H9 (cell line): ENCODE data around the gene RNF130. TPM values are rescaled to one million over a fixed set of nuclear protein-coding genes. Genes with fewer than 3 reads are reported as not detected.

ENCODE experiments used
- DNase-seq: peaks from one replicate; pipeline ENCODE4 v3.0.0-alpha.2; 2017
- H2AFZ ChIP-seq: one replicate; pipeline ENCODE4 v1.6.1; 2013; ENCODE audit warnings: mild to moderate bottlenecking, low read length, control low read depth, moderate library complexity
- H2AK5ac ChIP-seq: 2 replicates; pipeline ENCODE4 v1.6.1; 2013; ENCODE audit warnings: low read length, control low read depth, mixed read lengths; ENCODE audit not compliant: insufficient read length
- H2BK120ac ChIP-seq: one replicate; pipeline ENCODE4 v1.6.1; 2013; ENCODE audit warnings: low read depth, mild to moderate bottlenecking, low read length, control low read depth, inconsistent platforms; ENCODE audit not compliant: poor library complexity, severe bottlenecking
- H2BK12ac ChIP-seq: 2 replicates; pipeline ENCODE4 v1.6.1; 2013; ENCODE audit warnings: low read length, control low read depth, mixed read lengths, low read depth; ENCODE audit not compliant: insufficient read length
- H2BK15ac ChIP-seq: 2 replicates; pipeline ENCODE4 v1.6.1; 2013; ENCODE audit warnings: low read depth, low read length, control low read depth
- H2BK20ac ChIP-seq: one replicate; pipeline ENCODE4 v1.6.1; 2013; ENCODE audit warnings: low read depth, mild to moderate bottlenecking, low read length, control low read depth, inconsistent platforms; ENCODE audit not compliant: poor library complexity, severe bottlenecking
- H2BK5ac ChIP-seq: 2 replicates; pipeline ENCODE4 v1.6.1; 2013; ENCODE audit warnings: low read length, control low read depth, mixed read lengths; ENCODE audit not compliant: insufficient read length
- H3K14ac ChIP-seq: 2 replicates; pipeline ENCODE4 v1.6.1; 2013; ENCODE audit warnings: low read length, control low read depth; ENCODE audit not compliant: insufficient read depth
- H3K18ac ChIP-seq: 2 replicates; pipeline ENCODE4 v1.6.1; 2013; ENCODE audit warnings: low read depth, mild to moderate bottlenecking, mixed read lengths, low read length, control low read depth; ENCODE audit not compliant: insufficient read length
- H3K23ac ChIP-seq: 2 replicates; pipeline ENCODE4 v1.6.1; 2013; ENCODE audit warnings: low read length, control low read depth, mixed read lengths, low read depth; ENCODE audit not compliant: insufficient read length
- H3K23me2 ChIP-seq: 2 replicates; pipeline ENCODE4 v1.6.1; 2013; ENCODE audit warnings: low read depth, mild to moderate bottlenecking, mixed read lengths, low read length, control low read depth; ENCODE audit not compliant: insufficient read length, poor library complexity, severe bottlenecking
- H3K27ac ChIP-seq: 2 replicates; pipeline ENCODE4 v1.5.1; 2013; ENCODE audit warnings: low read length, control low read depth, mixed read lengths, low read depth; ENCODE audit not compliant: insufficient read length
- H3K27me3 ChIP-seq: 2 replicates; pipeline ENCODE4 v1.6.1; 2013; ENCODE audit warnings: low read length, control low read depth, inconsistent platforms; ENCODE audit not compliant: insufficient read depth
- H3K4ac ChIP-seq: 2 replicates; pipeline ENCODE4 v1.6.1; 2013; ENCODE audit warnings: low read depth, mild to moderate bottlenecking, control low read depth, inconsistent platforms, low read length, moderate library complexity
- H3K4me1 ChIP-seq: 2 replicates; pipeline ENCODE4 v1.6.1; 2013; ENCODE audit warnings: low read length, control low read depth, inconsistent platforms; ENCODE audit not compliant: insufficient read depth
- H3K4me2 ChIP-seq: 2 replicates; pipeline ENCODE4 v1.6.1; 2013; ENCODE audit warnings: low read length, control low read depth, mixed read lengths; ENCODE audit not compliant: insufficient read length, insufficient read depth
- H3K56ac ChIP-seq: 2 replicates; pipeline ENCODE4 v1.6.1; 2013; ENCODE audit warnings: low read depth, mild to moderate bottlenecking, mixed read lengths, low read length, control low read depth; ENCODE audit not compliant: insufficient read length
- H3K79me1 ChIP-seq: 2 replicates; pipeline ENCODE4 v1.6.1; 2013; ENCODE audit warnings: low read depth, mild to moderate bottlenecking, moderate library complexity, low read length, control low read depth, inconsistent platforms; ENCODE audit not compliant: insufficient read depth, poor library complexity, severe bottlenecking
- H3K79me2 ChIP-seq: 2 replicates; pipeline ENCODE4 v1.6.1; 2013; ENCODE audit warnings: low read length, control low read depth, inconsistent platforms; ENCODE audit not compliant: insufficient read depth
- H3K9ac ChIP-seq: 2 replicates; pipeline ENCODE4 v1.6.1; 2013; ENCODE audit warnings: low read length, control low read depth, mixed read lengths; ENCODE audit not compliant: insufficient read length; ENCODE audit errors: extremely low read depth
- H3K9me3 ChIP-seq: one replicate; pipeline ENCODE4 v1.6.1; 2013; ENCODE audit warnings: low read depth, low read length, inconsistent platforms; ENCODE audit not compliant: control insufficient read depth
- H3T11ph ChIP-seq: one replicate; pipeline ENCODE4 v1.6.1; 2013; ENCODE audit warnings: mild to moderate bottlenecking, low read length, control low read depth, inconsistent platforms
- H4K20me1 ChIP-seq: one replicate; pipeline ENCODE4 v1.6.1; 2013; ENCODE audit not compliant: control insufficient read depth, insufficient read length, insufficient read depth
- H4K5ac ChIP-seq: 2 replicates; pipeline ENCODE4 v1.6.1; 2013; ENCODE audit warnings: low read depth, mild to moderate bottlenecking, mixed read lengths, low read length, control low read depth; ENCODE audit not compliant: insufficient read length
- H4K8ac ChIP-seq: replicated peaks from 2 replicates; pipeline ENCODE4 v1.6.1; 2013; ENCODE audit warnings: low read length, control low read depth, mixed read lengths, low read depth; ENCODE audit not compliant: insufficient read length
- H4K91ac ChIP-seq: 2 replicates; pipeline ENCODE4 v1.6.1; 2013; ENCODE audit warnings: low read depth, mild to moderate bottlenecking, moderate library complexity, mixed read lengths, low read length, control low read depth; ENCODE audit not compliant: insufficient read length
- H3K27ac Mint-ChIP-seq, 3 experiments: 2 replicates in 2 of 3; 3 replicates in 1 of 3; pipeline ENCODE4 v1.8.0; 2020 to 2021; ENCODE audit warnings: mixed read lengths in 3 of 3, mild to moderate bottlenecking in 1 of 3, moderate library complexity in 1 of 3
- H3K27me3 Mint-ChIP-seq: 2 replicates; pipeline ENCODE4 v1.8.0; 2021; ENCODE audit warnings: low read depth, mild to moderate bottlenecking, moderate library complexity, mixed read lengths
- H3K36me3 Mint-ChIP-seq, 3 experiments: 2 replicates in 2 of 3; 3 replicates in 1 of 3; pipeline ENCODE4 v1.8.0; 2020 to 2021; ENCODE audit warnings: low read depth in 3 of 3, mixed read lengths in 3 of 3; ENCODE audit not compliant: insufficient read depth in 1 of 3
- H3K4me1 Mint-ChIP-seq, 2 experiments: 2 replicates each; pipeline ENCODE4 v1.8.0; 2020; ENCODE audit warnings: mixed read lengths in 2 of 2
- H3K4me3 Mint-ChIP-seq, 2 experiments: 2 replicates in 1 of 2; 3 replicates in 1 of 2; pipeline ENCODE4 v1.8.0; 2020 to 2021; ENCODE audit warnings: mild to moderate bottlenecking in 2 of 2, mixed read lengths in 2 of 2, moderate library complexity in 1 of 2
- H3K9me3 Mint-ChIP-seq, 2 experiments: 2 replicates in 1 of 2; 3 replicates in 1 of 2; pipeline ENCODE4 v1.8.0; 2020; ENCODE audit warnings: mild to moderate bottlenecking in 2 of 2, mixed read lengths in 2 of 2, moderate library complexity in 1 of 2
- WGBS: extraction: QIAGEN DNeasy Blood & Tissue Kit; methylation state at CpG from one replicate; pipeline ENCODE4 v1.1.7; 2013; ENCODE audit warnings: missing lambda C conversion rate, low lambda C conversion rate, mixed read lengths; ENCODE audit not compliant: insufficient read length; ENCODE audit errors: extremely low coverage; 5-methylcytosine and 5-hydroxymethylcytosine counted together
- total RNA-seq: library from RNA; stranded (reverse); gene quantifications from 2 replicates; pipeline ENCODE4 v1.2.1, GENCODE V29; 2021
- TF ChIP-seq, protein P1 (sequence below): fragments of 200-600 bp; sonication (generic); conservative IDR thresholded peaks from 3 replicates; pipeline ENCODE4 v1.8.0; 2021; ENCODE audit warnings: antibody characterized with exemption, mild to moderate bottlenecking

The RNF130 gene
- total RNA-seq, 1 experiment from 2014 or later = 80.0 TPM

DNA sequence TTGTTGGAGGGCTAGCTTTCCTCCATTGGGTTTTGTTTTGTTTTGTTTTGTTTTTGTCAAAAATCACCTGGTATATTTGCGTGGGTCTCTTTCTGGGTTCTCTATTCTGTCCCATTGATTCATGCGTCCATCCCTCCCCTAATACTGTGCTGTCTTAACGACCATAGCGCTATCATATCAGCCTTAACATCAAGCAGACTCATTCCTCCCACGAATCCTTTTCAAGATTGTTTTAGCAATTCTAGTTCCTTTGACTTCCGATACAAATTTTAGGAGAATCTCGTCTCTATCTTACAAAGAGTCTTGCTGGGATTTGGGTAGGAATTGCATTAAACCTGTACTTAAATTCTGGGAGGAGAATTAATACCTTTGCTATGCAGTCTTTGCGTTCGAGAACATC is 31.1 kb upstream of the RNF130 start:
- Histone ChIP-seq H2AK5ac (no peak overlapping the region), H3K4me1 (no peaks in the 10 kb centered on the region), H3K9me3 (no peaks in the 10 kb centered on the region), H3K23me2 (no peaks in the 10 kb centered on the region), H2BK12ac (no peak overlapping the region), H3K9ac (no peak overlapping the region), H3K23ac (no peak overlapping the region), H3K27me3 (no peaks in the 10 kb centered on the region), H2BK20ac (no peak overlapping the region), H3K56ac (no peak overlapping the region), H2BK5ac (no peak overlapping the region), H4K20me1 (no peaks in the 10 kb centered on the region), H3K79me2 (no peaks in the 10 kb centered on the region), H4K5ac (no peak overlapping the region), H2BK120ac (no peak overlapping the region), H3K27ac (no peak overlapping the region), H4K8ac (no peak overlapping the region), H3K4ac (no peak overlapping the region), H3T11ph (no peak overlapping the region), H4K91ac (no peak overlapping the region), H2AFZ (no peak overlapping the region), H2BK15ac (no peak overlapping the region), H3K14ac (no peak overlapping the region), H3K4me2 (no peak overlapping the region), H3K79me1 (no peaks in the 10 kb centered on the region), H3K18ac (no peak overlapping the region)
- WGBS = no CpG with 5 or more reads among the region's 9 CpGs
- TF ChIP-seq, protein P1, sequence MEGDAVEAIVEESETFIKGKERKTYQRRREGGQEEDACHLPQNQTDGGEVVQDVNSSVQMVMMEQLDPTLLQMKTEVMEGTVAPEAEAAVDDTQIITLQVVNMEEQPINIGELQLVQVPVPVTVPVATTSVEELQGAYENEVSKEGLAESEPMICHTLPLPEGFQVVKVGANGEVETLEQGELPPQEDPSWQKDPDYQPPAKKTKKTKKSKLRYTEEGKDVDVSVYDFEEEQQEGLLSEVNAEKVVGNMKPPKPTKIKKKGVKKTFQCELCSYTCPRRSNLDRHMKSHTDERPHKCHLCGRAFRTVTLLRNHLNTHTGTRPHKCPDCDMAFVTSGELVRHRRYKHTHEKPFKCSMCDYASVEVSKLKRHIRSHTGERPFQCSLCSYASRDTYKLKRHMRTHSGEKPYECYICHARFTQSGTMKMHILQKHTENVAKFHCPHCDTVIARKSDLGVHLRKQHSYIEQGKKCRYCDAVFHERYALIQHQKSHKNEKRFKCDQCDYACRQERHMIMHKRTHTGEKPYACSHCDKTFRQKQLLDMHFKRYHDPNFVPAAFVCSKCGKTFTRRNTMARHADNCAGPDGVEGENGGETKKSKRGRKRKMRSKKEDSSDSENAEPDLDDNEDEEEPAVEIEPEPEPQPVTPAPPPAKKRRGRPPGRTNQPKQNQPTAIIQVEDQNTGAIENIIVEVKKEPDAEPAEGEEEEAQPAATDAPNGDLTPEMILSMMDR = no peak
- Mint-ChIP-seq H3K4me1 (no peaks in the 10 kb centered on the region), H3K27ac (no peak overlapping the region), H3K9me3 (peaks cover 13 to 24% of the 10 kb centered on the region in 2 experiments), H3K4me3 (no peak overlapping the region), H3K27me3 (peaks cover 3% of the 10 kb centered on the region), H3K36me3 (peaks cover 6 to 15% (median 12%) of the 10 kb centered on the region in 3 experiments; a peak in 5 of 7 replicates)
- no peak for DNase-seq
